ENCODE data around the gene ICE1. TPM values are rescaled to one million over a fixed set of nuclear protein-coding genes. Genes with fewer than 3 reads are reported as not detected.

The ICE1 gene
- total RNA-seq (ENCODE audit: unreplicated experiment) = 56.5 TPM
- long read RNA-seq, partial matches to known transcripts = 1 of 4 reads
- long read RNA-seq, other reads (novel, unspliced or antisense) = 0 of 4 reads

- Mint-ChIP-seq H3K9me3 (ENCODE audit: unreplicated experiment) (peaks cover 6% of the 10 kb centered on the region), H3K27ac (ENCODE audit: unreplicated experiment) (peak within 1 kb of the TSS; percentile 91), H3K36me3 (ENCODE audit: unreplicated experiment) (no peaks in the 10 kb centered on the region), H3K27me3 (ENCODE audit: unreplicated experiment) (no peaks in the 10 kb centered on the region), H3K4me3 (ENCODE audit: unreplicated experiment) (peak within 1 kb of the TSS; percentile 92), H3K4me1 (ENCODE audit: low read depth, unreplicated experiment) (peaks cover 13% of the 10 kb centered on the region)
- peak; percentile 95 for DNase-seq
- TF ChIP-seq CTCF (IDR thresholded peaks at IDR 0.05; ENCODE audit: partially characterized antibody, unreplicated experiment) = no peak
Observed at GRCh38 chr5:5421961-5422818, at the start of gene ICE1. Gene ICE1 (plus strand): TSS chr5:5422677. CDS start chr5:5422916, 239 bp downstream.

- no peak overlapping the region for H3K27ac Mint-ChIP-seq (ENCODE audit: unreplicated experiment)
- no peak overlapping the region for H3K4me3 Mint-ChIP-seq (ENCODE audit: unreplicated experiment)
- H3K9me3 Mint-ChIP-seq (ENCODE audit: unreplicated experiment) = peaks cover 6% of the 10 kb centered on the region
- no peaks in the 10 kb centered on the region for H3K36me3 Mint-ChIP-seq (ENCODE audit: unreplicated experiment)
- peaks cover 22% of the 10 kb centered on the region for H3K4me1 Mint-ChIP-seq (ENCODE audit: low read depth, unreplicated experiment)
- DNase-seq = no peak
- H3K27me3 Mint-ChIP-seq (ENCODE audit: unreplicated experiment) = peaks cover 5% of the 10 kb centered on the region
- no peak for TF ChIP-seq CTCF (IDR thresholded peaks at IDR 0.05; ENCODE audit: partially characterized antibody, unreplicated experiment)
Observed at GRCh38 chr5:5372930-5373329, 49.5 kb upstream of the ICE1 start.

GRCh38 chr5:5373351-5373989 is 49.0 kb upstream of the ICE1 start:
- Mint-ChIP-seq H3K4me1 (ENCODE audit: low read depth, unreplicated experiment) (peaks cover 22% of the 10 kb centered on the region), H3K9me3 (ENCODE audit: unreplicated experiment) (peaks cover 4% of the 10 kb centered on the region), H3K36me3 (ENCODE audit: unreplicated experiment) (no peaks in the 10 kb centered on the region), H3K27ac (ENCODE audit: unreplicated experiment) (no peak overlapping the region), H3K27me3 (ENCODE audit: unreplicated experiment) (peaks cover 5% of the 10 kb centered on the region), H3K4me3 (ENCODE audit: unreplicated experiment) (no peak overlapping the region)
- no peak for DNase-seq
- no peak for TF ChIP-seq CTCF (IDR thresholded peaks at IDR 0.05; ENCODE audit: partially characterized antibody, unreplicated experiment)

- H3K27me3 Mint-ChIP-seq (ENCODE audit: unreplicated experiment) = peaks cover 5% of the 10 kb centered on the region
- no peaks in the 10 kb centered on the region for H3K36me3 Mint-ChIP-seq (ENCODE audit: unreplicated experiment)
- no peak overlapping the region for H3K4me3 Mint-ChIP-seq (ENCODE audit: unreplicated experiment)
- no peak for TF ChIP-seq CTCF (IDR thresholded peaks at IDR 0.05; ENCODE audit: partially characterized antibody, unreplicated experiment)
- H3K9me3 Mint-ChIP-seq (ENCODE audit: unreplicated experiment) = peaks cover 4% of the 10 kb centered on the region
- peaks cover 22% of the 10 kb centered on the region for H3K4me1 Mint-ChIP-seq (ENCODE audit: low read depth, unreplicated experiment)
- DNase-seq = no peak
- no peak overlapping the region for H3K27ac Mint-ChIP-seq (ENCODE audit: unreplicated experiment)
Observed at GRCh38 chr5:5374009-5374715, 48.3 kb upstream of the ICE1 start.

Measured in glutamatergic neuron (in vitro differentiated cells).